GM10266 (cell line): Measurements from ENCODE around the gene TRIM7.
"Not testable (repeated sequence)": the region's sequence is repeated elsewhere in the genome, so short reads cannot be mapped to it uniquely, and the experiment has no call there.

ENCODE experiments used
- DNase-seq: peaks from one replicate; pipeline ENCODE4 v3.0.0; 2012; ENCODE audit errors: extremely low spot score
- TF ChIP-seq, protein P1 (sequence below): IDR thresholded peaks from 2 replicates; pipeline ENCODE4 v1.5.1; 2012; ENCODE audit warnings: mild to moderate bottlenecking, low read depth; ENCODE audit not compliant: control insufficient read depth, insufficient read depth; ENCODE audit errors: missing control alignments

TRIM7 gene

DNA sequence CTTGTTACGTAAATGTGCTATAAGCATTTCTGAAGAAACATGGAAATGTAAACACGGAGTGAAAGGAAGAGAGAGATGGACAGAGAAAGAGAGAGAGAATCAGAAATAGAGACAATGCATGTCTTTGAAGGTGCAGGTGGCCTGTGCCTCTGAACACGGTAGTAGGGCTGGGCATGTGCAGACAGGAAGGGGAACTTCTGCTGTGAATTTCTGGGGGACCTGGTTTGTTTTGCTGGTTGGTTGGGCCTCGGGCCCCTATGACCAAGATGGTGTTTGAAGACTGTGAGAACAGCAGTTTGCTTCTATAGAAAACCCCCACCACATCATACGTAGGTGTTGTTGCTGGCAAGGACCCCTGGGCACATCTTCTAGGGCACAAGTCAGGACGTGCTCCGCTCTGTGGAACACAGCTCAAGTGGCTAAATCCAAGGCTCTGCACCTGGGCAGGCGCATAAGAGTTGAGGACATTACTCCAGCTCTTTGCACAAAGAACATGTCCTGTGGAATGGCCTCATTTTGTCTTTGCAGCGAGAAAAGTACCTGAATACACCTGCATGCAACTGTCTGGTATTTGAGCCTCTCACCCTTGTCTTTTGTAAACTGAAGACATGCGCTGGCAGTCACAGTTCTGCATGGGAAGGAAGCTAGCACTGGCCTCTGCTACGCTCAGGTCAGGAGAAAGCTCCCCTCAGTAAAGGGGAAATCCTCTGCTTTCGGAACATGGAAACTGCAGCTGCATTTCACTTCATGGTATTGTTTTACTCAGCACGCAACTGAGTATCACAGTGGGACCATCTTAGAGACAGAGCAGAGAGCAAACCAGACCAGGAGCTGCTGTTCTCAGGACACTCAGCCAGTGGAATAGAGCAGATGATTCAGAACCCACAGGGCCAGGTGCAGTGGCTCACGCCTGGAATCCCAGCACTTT is 54.9 kb downstream of the TRIM7 start:
- DNase-seq = no peak
- TF ChIP-seq, protein P1, sequence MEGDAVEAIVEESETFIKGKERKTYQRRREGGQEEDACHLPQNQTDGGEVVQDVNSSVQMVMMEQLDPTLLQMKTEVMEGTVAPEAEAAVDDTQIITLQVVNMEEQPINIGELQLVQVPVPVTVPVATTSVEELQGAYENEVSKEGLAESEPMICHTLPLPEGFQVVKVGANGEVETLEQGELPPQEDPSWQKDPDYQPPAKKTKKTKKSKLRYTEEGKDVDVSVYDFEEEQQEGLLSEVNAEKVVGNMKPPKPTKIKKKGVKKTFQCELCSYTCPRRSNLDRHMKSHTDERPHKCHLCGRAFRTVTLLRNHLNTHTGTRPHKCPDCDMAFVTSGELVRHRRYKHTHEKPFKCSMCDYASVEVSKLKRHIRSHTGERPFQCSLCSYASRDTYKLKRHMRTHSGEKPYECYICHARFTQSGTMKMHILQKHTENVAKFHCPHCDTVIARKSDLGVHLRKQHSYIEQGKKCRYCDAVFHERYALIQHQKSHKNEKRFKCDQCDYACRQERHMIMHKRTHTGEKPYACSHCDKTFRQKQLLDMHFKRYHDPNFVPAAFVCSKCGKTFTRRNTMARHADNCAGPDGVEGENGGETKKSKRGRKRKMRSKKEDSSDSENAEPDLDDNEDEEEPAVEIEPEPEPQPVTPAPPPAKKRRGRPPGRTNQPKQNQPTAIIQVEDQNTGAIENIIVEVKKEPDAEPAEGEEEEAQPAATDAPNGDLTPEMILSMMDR = no peak

DNA sequence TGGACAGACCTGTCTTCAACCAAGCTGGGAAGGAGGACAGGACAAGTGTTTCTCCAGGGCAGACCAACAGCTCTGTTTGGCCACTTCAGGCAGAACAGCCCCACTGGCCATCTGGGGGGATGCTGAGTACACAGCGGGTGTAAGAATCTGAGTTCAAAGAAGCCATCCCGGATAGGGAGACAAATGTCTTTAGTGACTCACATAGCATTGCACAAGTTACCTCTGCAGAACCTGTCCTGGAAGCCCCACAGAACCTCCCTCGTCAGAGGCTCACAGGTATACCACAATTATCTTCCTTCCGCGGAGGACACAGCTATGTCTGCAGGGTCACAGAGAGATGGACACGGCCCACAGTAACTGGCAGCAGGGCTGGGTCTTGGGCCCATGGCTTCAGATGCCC is 55.6 kb downstream of the TRIM7 start:
- DNase-seq = no peak
- TF ChIP-seq, protein P1 = no peak

DNA sequence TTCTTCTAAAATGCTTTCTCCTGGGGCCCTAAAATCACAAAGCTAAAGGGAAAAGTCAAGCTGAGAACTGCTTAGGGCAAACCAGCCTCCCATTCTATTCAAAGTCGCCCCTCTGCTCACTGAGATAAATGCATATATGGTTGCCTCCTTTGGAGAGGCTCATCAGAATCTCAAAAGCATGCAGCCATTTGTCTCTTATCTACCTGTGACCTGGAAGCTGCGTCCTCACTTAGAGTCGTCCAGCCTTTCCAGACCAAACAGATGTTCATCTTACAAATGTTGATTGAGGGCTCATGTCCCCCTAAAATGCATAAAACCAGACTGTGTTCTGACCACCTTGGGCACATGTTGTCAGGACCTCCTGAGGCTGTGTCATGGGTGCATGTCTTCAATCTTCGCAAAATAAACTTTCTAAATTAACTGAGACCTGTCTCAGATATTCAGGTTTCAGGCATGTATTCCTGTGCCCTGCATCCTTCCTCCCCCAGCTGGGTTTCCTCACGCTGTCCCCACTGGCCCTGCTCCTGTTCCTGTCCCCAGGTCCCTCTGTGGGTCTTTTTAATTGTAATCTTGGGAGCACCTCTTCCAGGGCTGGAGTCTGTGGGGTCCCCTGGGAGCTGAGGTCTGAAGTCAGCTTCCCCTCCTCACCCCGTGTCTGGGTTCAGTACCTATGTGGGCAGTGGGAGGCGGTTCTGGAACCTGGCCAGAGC is 57.9 kb downstream of the TRIM7 start, which contains the start of gene OR2V2:
OR2V2 (plus strand) TSS at position 660 of the 710 bp plus-strand sequence. CDS start 7,357 bp downstream, outside the sequence.
- DNase-seq = not testable (repeated sequence)

DNA sequence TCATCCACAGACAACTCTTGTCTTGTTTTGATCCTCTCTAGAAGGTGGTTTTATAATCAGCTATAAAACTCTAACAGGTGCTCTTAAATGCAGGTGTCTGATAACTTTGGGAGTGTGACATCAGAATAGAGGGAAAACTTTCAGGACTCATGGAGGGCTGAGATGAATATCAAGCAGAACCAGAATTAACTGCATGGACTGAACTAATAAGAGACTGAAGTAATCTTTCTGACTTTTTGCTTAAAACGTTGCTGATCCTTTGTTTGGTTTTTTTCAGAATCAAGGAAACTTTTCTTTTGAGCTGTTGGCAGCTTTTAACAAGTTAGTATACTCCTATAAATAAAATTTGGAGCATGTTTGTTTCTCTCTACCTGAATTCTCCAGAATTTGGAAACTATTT is 59.9 kb downstream of the TRIM7 start:
- no peak for DNase-seq
- TF ChIP-seq, protein P1 = no peak
